Testis (tissue), 3 donors: ENCODE results near the gene CNNM4. TPM values are rescaled to one million over a fixed set of nuclear protein-coding genes. Genes with fewer than 3 reads are reported as not detected.

ENCODE experiments used
- DNase-seq: peaks from one replicate; pipeline ENCODE4 v3.0.0-alpha.2; 2019
- H3K27ac ChIP-seq, 2 donors: fragments of 200-600 bp; sonication (generic); one replicate each; pipeline ENCODE4 v1.5.1; 2019
- H3K27me3 ChIP-seq: fragments of 200-600 bp; sonication (generic); one replicate; pipeline ENCODE4 v1.5.1; 2019
- H3K36me3 ChIP-seq: fragments of 200-600 bp; sonication (generic); one replicate; pipeline ENCODE4 v1.5.1; 2017; ENCODE audit warnings: low read depth; ENCODE audit errors: missing control alignments
- H3K4me1 ChIP-seq: fragments of 200-600 bp; sonication (generic); one replicate; pipeline ENCODE4 v1.5.1; 2019
- H3K4me3 ChIP-seq, 2 donors: fragments of 200-600 bp; sonication (generic); one replicate each; pipeline ENCODE4 v1.5.1; 2017 to 2019
- H3K9me3 ChIP-seq: fragments of 200-600 bp; sonication (generic); one replicate; pipeline ENCODE4 v1.5.1; 2017
- POLR2A ChIP-seq: fragments of 450-650 bp; IDR thresholded peaks from one replicate; pipeline ENCODE4 v1.6.1; 2017; ENCODE audit warnings: antibody characterized with exemption, mild to moderate bottlenecking, moderate library complexity
- WGBS, 2 donors: methylation state at CpG; one replicate each; pipeline ENCODE4 v1.1.5; 2018; 5-methylcytosine and 5-hydroxymethylcytosine counted together
- intact Hi-C: fragments of 100-400 bp; cut with DNase I; formaldehyde crosslinking; loops from one replicate; pipeline ENCODE4 v1.15.1; 2023; ENCODE audit warnings: low total_unique reads
- polyA plus RNA-seq: library from polyadenylated mRNA; stranded (reverse); fragments of 350-450 nt; fragmentation: Illumina TruSeq; extraction: RNeasy Lipid Tissue Mini Kit (QIAGEN cat#74804); gene quantifications from one replicate; pipeline ENCODE4 v1.2.3, GENCODE V29; 2014; ENCODE audit warnings: low read depth, low replicate concordance; ENCODE audit not compliant: insufficient read depth
- total RNA-seq, 2 donors: library from RNA; depleted of rRNA; stranded (reverse); fragments of >200 nt; gene quantifications; one replicate each; pipeline ENCODE4 v1.2.3, GENCODE V29; 2016
- TF ChIP-seq, protein P1 (sequence below), 3 experiments: fragments of 450-650 bp in 2 of 3; fragments of 200-600 bp in 1 of 3; sonication (generic) in 1 of 3; IDR thresholded peaks; one replicate each; pipeline ENCODE4 v1.5.1; 2016 to 2019; ENCODE audit warnings: antibody characterized with exemption in 3 of 3, mild to moderate bottlenecking in 2 of 3, moderate library complexity in 1 of 3

The CNNM4 gene
- total and polyA plus RNA-seq, 3 donors from 2014 or later: 18.0 to 21.8 (median 18.4) TPM

- DNase-seq: no peak
- TF ChIP-seq, protein P1, sequence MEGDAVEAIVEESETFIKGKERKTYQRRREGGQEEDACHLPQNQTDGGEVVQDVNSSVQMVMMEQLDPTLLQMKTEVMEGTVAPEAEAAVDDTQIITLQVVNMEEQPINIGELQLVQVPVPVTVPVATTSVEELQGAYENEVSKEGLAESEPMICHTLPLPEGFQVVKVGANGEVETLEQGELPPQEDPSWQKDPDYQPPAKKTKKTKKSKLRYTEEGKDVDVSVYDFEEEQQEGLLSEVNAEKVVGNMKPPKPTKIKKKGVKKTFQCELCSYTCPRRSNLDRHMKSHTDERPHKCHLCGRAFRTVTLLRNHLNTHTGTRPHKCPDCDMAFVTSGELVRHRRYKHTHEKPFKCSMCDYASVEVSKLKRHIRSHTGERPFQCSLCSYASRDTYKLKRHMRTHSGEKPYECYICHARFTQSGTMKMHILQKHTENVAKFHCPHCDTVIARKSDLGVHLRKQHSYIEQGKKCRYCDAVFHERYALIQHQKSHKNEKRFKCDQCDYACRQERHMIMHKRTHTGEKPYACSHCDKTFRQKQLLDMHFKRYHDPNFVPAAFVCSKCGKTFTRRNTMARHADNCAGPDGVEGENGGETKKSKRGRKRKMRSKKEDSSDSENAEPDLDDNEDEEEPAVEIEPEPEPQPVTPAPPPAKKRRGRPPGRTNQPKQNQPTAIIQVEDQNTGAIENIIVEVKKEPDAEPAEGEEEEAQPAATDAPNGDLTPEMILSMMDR (IDR thresholded peaks at IDR 0.05): no peak
- no peak for TF ChIP-seq POLR2A
- intact Hi-C loops: no loop called here
- Histone ChIP-seq H3K36me3 (no peaks in the 10 kb centered on the region), H3K27me3 (no peaks in the 10 kb centered on the region), H3K9me3 (no peaks in the 10 kb centered on the region), H3K4me1 (peaks cover 14% of the 10 kb centered on the region), H3K4me3 (no peak overlapping the region), H3K27ac (no peak overlapping the region)
- 71 to 89% methylated on average over 10 of the region's 10 CpGs for WGBS, 2 donors
Observed at GRCh38 chr2:96831679-96832078, 71.0 kb downstream of the CNNM4 start.

DNA sequence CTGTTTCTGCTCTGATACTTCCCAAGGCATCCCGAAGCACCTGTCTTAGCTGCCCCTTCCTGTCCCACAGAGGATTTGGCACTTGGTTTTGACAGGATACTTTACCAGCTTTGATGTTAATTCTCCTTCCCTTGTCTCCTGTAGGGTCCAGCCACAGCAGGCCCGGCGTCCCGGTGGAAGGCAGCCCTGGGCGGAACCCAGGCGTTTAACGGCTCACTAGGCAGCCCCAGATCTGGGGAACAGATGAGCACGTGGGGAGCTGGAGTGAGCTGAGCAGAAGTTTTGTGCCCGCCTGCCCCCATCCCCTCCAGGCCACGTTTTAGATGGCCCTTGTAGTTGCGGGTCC lies 71.7 kb downstream of the CNNM4 start:
- no peak for DNase-seq
- 37 to 80% methylated on average over 8 to 11 of the region's 11 CpGs for WGBS, 2 donors
- Histone ChIP-seq H3K27ac (peak overlapping the region in 1 of 2 donors; percentile 15), H3K36me3 (no peaks in the 10 kb centered on the region), H3K27me3 (no peaks in the 10 kb centered on the region), H3K4me3 (no peak overlapping the region), H3K4me1 (peaks cover 14% of the 10 kb centered on the region), H3K9me3 (no peaks in the 10 kb centered on the region)
- intact Hi-C loops: no loop called here
- TF ChIP-seq, protein P1 (IDR thresholded peaks at IDR 0.05): no peak
- no peak for TF ChIP-seq POLR2A

GRCh38 chr2:96832754-96833507 lies 72.2 kb downstream of the CNNM4 start:
- Histone ChIP-seq H3K27ac (peak overlapping the region in 1 of 2 donors; percentile 15), H3K36me3 (no peaks in the 10 kb centered on the region), H3K9me3 (no peaks in the 10 kb centered on the region), H3K4me1 (peaks cover 14% of the 10 kb centered on the region), H3K4me3 (no peak overlapping the region), H3K27me3 (no peaks in the 10 kb centered on the region)
- WGBS, 2 donors: 36 to 43% methylated on average over 11 to 18 of the region's 18 CpGs
- TF ChIP-seq POLR2A: no peak
- TF ChIP-seq, protein P1 (IDR thresholded peaks at IDR 0.05): no peak
- intact Hi-C loops: no loop called here
- peak; percentile 75 for DNase-seq

GRCh38 chr2:96835830-96836229 lies 75.1 kb downstream of the CNNM4 start:
- intact Hi-C loops: no loop called here
- Histone ChIP-seq H3K27me3 (no peaks in the 10 kb centered on the region), H3K9me3 (no peaks in the 10 kb centered on the region), H3K27ac (no peak overlapping the region), H3K4me3 (no peak overlapping the region), H3K4me1 (peaks cover 20% of the 10 kb centered on the region), H3K36me3 (no peaks in the 10 kb centered on the region)
- no peak for DNase-seq
- WGBS, 2 donors: 96 to 99% methylated on average over 4 of the region's 4 CpGs
- TF ChIP-seq, protein P1 (IDR thresholded peaks at IDR 0.05): no peak
- no peak for TF ChIP-seq POLR2A

GRCh38 chr2:96837575-96837974 lies 76.9 kb downstream of the CNNM4 start:
- Histone ChIP-seq H3K27me3 (no peaks in the 10 kb centered on the region), H3K27ac (no peak overlapping the region), H3K4me1 (peaks cover 13% of the 10 kb centered on the region), H3K36me3 (no peaks in the 10 kb centered on the region), H3K4me3 (no peak overlapping the region), H3K9me3 (no peaks in the 10 kb centered on the region)
- no peak for DNase-seq
- intact Hi-C loops: no loop called here
- 92 to 94% methylated on average over 9 of the region's 9 CpGs for WGBS, 2 donors
- TF ChIP-seq, protein P1 (IDR thresholded peaks at IDR 0.05): no peak
- TF ChIP-seq POLR2A: no peak
